ENCODE measurements around the gene NAA20. TPM values are rescaled to one million over a fixed set of nuclear protein-coding genes. Genes with fewer than 3 reads are reported as not detected.

NAA20 gene
- total and polyA plus RNA-seq, 2 of the 4 experiments (the other 2 are of a cell fraction) = 35.7 to 58.8 TPM

GRCh38 chr20:19969507-19970255, 47.5 kb upstream of the NAA20 start (continued):
- no peak for TF ChIP-seq MAFK (IDR thresholded peaks at IDR 0.05; ENCODE audit: low read depth, low read length)

DNA sequence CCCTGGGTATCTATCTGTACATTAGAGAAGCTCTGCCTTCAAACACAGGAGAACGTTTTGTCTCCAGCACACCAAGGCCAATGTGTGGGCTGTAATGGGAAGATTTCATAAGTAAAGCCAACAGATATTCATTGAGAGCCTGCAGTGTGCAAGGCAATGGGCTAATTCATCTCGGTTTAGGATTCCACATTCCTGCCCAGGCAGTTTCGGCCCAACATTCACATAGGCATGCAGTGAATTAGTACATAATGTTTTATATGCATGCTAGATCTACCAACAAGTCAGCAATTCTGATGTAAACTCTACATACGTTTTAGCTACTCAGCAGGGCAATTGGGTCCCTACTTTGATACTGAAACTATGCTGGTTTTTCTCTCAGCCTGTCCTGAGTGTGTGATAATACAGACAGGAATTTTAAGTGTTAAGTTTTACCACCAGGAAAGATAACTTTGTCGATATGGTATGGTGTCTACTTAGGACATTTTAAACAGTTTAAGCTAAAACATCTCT, 46.9 kb upstream of the NAA20 start:
- ChIA-PET POLR2A (ENCODE audit: unreplicated experiment) (no interaction called here), CTCF (no interaction called here)
- no peaks in the 10 kb centered on the region for H3K27me3 ChIP-seq (ENCODE audit: control insufficient read depth, insufficient read depth, low read length)
- DNase-seq = no peak
- no peak overlapping the region for H4K91ac ChIP-seq (ENCODE audit: insufficient read depth, low read depth, low read length)
- 71% methylated on average over 1 of the region's 5 CpGs; no CpG with 5 or more reads in 1 of the 2 experiments for WGBS, 2 experiments (ENCODE audit: extremely low coverage in 2 of 2, insufficient read length in 1 of 2)
- H2AK9ac ChIP-seq (replicated peaks; ENCODE audit: low read depth, low read length, poor library complexity) = no peak overlapping the region
- H3K36me3 ChIP-seq (ENCODE audit: control insufficient read depth, insufficient read depth, low read length) = peaks cover 30% of the 10 kb centered on the region
- H3K23ac ChIP-seq (ENCODE audit: low read depth, low read length) = no peak overlapping the region
- no peaks in the 10 kb centered on the region for H3K9me3 ChIP-seq (ENCODE audit: control insufficient read depth, insufficient read depth, low read length)
- H2BK15ac ChIP-seq (ENCODE audit: low read depth, low read length) = no peak overlapping the region
- H4K8ac ChIP-seq (ENCODE audit: low read depth in 2 of 2, low read length in 2 of 2) = no peak overlapping the region
- H2BK120ac ChIP-seq (ENCODE audit: low read depth, low read length) = no peak overlapping the region
- no peak overlapping the region for H3K4me3 ChIP-seq (ENCODE audit: insufficient read depth, low read depth, low read length)
- no peak overlapping the region for H2AFZ ChIP-seq (replicated peaks; ENCODE audit: low read length, poor library complexity)
- no peak overlapping the region for H2AK5ac ChIP-seq (ENCODE audit: low read depth, low read length)
- H2BK5ac ChIP-seq (ENCODE audit: low read depth, low read length, poor library complexity, severe bottlenecking) = no peak overlapping the region
- H3K27ac ChIP-seq (ENCODE audit: insufficient read depth, low read length) = no peak overlapping the region; the same call in 1 of the 2 replicates
- H3K14ac ChIP-seq (replicated peaks; ENCODE audit: low read depth, low read length) = no peak overlapping the region
- H3K9ac ChIP-seq (ENCODE audit: low read depth, low read length) = no peak overlapping the region
- ATAC-seq (ENCODE audit: low read depth) = no peak
- no peak overlapping the region for H4K5ac ChIP-seq (ENCODE audit: low read depth, low read length)
- no peak overlapping the region for H3K56ac ChIP-seq (ENCODE audit: extremely low read depth, insufficient read depth, low read length)
- peaks cover 16% of the 10 kb centered on the region for H4K20me1 ChIP-seq (ENCODE audit: insufficient read depth, low read length)
- no peak overlapping the region for H3K4ac ChIP-seq (ENCODE audit: low read depth, low read length)
- intact Hi-C loops (cut with micrococcal nuclease) = loop anchor here (10.0 kb wide), 1 partner anchor 156 kb away; no protein-coding TSS in a partner anchor
- dilution Hi-C loops (cut with HindIII; ENCODE audit: low sequenced_read_pairs, unreplicated experiment) = no loop called here
- H3K4me2 ChIP-seq (ENCODE audit: low read depth, low read length) = no peak overlapping the region; the same call in 1 of the 2 replicates
- peaks cover 14% of the 10 kb centered on the region for H3K4me1 ChIP-seq (ENCODE audit: control insufficient read depth, insufficient read depth, low read length)
- peaks cover 23 to 77% of the 10 kb centered on the region in 2 experiments for H3K79me1 ChIP-seq (ENCODE audit: low read depth in 1 of 2, low read length in 2 of 2)
- no peak overlapping the region for H3K18ac ChIP-seq (ENCODE audit: low read depth, low read length)
- TF ChIP-seq FOS (IDR thresholded peaks at IDR 0.05; ENCODE audit: low read depth, low read length) = no peak
- TF ChIP-seq MAFK (IDR thresholded peaks at IDR 0.05; ENCODE audit: low read depth, low read length) = no peak
- TF ChIP-seq MAZ (IDR thresholded peaks at IDR 0.05; ENCODE audit: borderline replicate concordance, low read depth, low read length) = no peak
- TF ChIP-seq RFX5 (IDR thresholded peaks at IDR 0.05; ENCODE audit: low read depth, low read length) = no peak
- TF ChIP-seq, protein P1, sequence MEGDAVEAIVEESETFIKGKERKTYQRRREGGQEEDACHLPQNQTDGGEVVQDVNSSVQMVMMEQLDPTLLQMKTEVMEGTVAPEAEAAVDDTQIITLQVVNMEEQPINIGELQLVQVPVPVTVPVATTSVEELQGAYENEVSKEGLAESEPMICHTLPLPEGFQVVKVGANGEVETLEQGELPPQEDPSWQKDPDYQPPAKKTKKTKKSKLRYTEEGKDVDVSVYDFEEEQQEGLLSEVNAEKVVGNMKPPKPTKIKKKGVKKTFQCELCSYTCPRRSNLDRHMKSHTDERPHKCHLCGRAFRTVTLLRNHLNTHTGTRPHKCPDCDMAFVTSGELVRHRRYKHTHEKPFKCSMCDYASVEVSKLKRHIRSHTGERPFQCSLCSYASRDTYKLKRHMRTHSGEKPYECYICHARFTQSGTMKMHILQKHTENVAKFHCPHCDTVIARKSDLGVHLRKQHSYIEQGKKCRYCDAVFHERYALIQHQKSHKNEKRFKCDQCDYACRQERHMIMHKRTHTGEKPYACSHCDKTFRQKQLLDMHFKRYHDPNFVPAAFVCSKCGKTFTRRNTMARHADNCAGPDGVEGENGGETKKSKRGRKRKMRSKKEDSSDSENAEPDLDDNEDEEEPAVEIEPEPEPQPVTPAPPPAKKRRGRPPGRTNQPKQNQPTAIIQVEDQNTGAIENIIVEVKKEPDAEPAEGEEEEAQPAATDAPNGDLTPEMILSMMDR (conservative IDR thresholded peaks at IDR 0.05; ENCODE audit: low read depth, low read length) = no peak
- TF ChIP-seq NFE2L2 (IDR thresholded peaks at IDR 0.05; ENCODE audit: low read depth, low read length) = no peak
- no peak for TF ChIP-seq RAD21 (IDR thresholded peaks at IDR 0.05; ENCODE audit: low read length)
- TF ChIP-seq, protein P2, sequence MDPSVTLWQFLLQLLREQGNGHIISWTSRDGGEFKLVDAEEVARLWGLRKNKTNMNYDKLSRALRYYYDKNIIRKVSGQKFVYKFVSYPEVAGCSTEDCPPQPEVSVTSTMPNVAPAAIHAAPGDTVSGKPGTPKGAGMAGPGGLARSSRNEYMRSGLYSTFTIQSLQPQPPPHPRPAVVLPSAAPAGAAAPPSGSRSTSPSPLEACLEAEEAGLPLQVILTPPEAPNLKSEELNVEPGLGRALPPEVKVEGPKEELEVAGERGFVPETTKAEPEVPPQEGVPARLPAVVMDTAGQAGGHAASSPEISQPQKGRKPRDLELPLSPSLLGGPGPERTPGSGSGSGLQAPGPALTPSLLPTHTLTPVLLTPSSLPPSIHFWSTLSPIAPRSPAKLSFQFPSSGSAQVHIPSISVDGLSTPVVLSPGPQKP (IDR thresholded peaks at IDR 0.05; ENCODE audit: borderline replicate concordance, low read depth, low read length) = no peak
- TF ChIP-seq SMC3 (IDR thresholded peaks at IDR 0.05; ENCODE audit: low read depth, low read length) = no peak
- no TSS peak for BruUV-seq (replicated peaks)
- no peak overlapping the region for H2BK20ac ChIP-seq (ENCODE audit: low read depth, low read length)
- in situ Hi-C loops (cut with MboI; ENCODE audit: low sequenced_read_pairs) = loop anchor here (10.0 kb wide), 1 partner anchor 186 kb away; no protein-coding TSS in a partner anchor
- H3K9me1 ChIP-seq (ENCODE audit: insufficient read depth, low read length) = peaks cover 30% of the 10 kb centered on the region
